Loucy (cell line): ENCODE results near the gene ZNF697.

Experiments
- H2AFZ ChIP-seq: fragments of 200-600 bp; sonication (generic); 2 replicates; pipeline ENCODE4 v1.6.0; 2016; ENCODE audit warnings: antibody characterized with exemption, mild to moderate bottlenecking, low read length, moderate library complexity
- H3F3A ChIP-seq: fragments of 200-600 bp; 2 replicates; pipeline ENCODE4 v1.6.0; 2016; ENCODE audit warnings: antibody characterized with exemption, low read depth, mild to moderate bottlenecking
- H3K27me3 ChIP-seq: fragments of 200-600 bp; sonication (generic); 2 replicates; pipeline ENCODE4 v1.6.1; 2014; ENCODE audit warnings: low read length, mild to moderate bottlenecking; ENCODE audit not compliant: insufficient read depth, poor library complexity, severe bottlenecking
- H3K36me3 ChIP-seq: fragments of 200-600 bp; sonication (generic); 2 replicates; pipeline ENCODE4 v1.6.1; 2016; ENCODE audit warnings: low read length; ENCODE audit not compliant: insufficient read depth
- H3K4me1 ChIP-seq: fragments of 200-600 bp; sonication (generic); 2 replicates; pipeline ENCODE4 v1.5.1; 2014; ENCODE audit warnings: low read length, mild to moderate bottlenecking; ENCODE audit not compliant: insufficient read depth, poor library complexity, severe bottlenecking
- H3K4me2 ChIP-seq: fragments of 200-600 bp; sonication (generic); 2 replicates; pipeline ENCODE4 v1.6.0; 2014; ENCODE audit warnings: antibody characterized with exemption, low read length, low read depth, mild to moderate bottlenecking; ENCODE audit not compliant: poor library complexity, severe bottlenecking
- H3K4me3 ChIP-seq: fragments of 200-600 bp; sonication (generic); 2 replicates; pipeline ENCODE4 v1.5.1; 2014; ENCODE audit warnings: low read length, mild to moderate bottlenecking, mixed read lengths; ENCODE audit not compliant: poor library complexity, severe bottlenecking
- H3K79me2 ChIP-seq: fragments of 200-600 bp; sonication (generic); 2 replicates; pipeline ENCODE4 v1.6.1; 2014; ENCODE audit warnings: low read length; ENCODE audit not compliant: insufficient read depth
- H3K9ac ChIP-seq: fragments of 200-600 bp; sonication (generic); 2 replicates; pipeline ENCODE4 v1.6.0; 2014; ENCODE audit warnings: mild to moderate bottlenecking, low read depth, low read length, moderate library complexity; ENCODE audit not compliant: poor library complexity, severe bottlenecking
- H3K9me2 ChIP-seq: fragments of 200-600 bp; sonication (generic); replicated peaks from 2 replicates; pipeline ENCODE4 v1.6.1; 2016; ENCODE audit warnings: low read depth, low read length, mixed read lengths
- H3K9me3 ChIP-seq: fragments of 200-600 bp; sonication (generic); 2 replicates; pipeline ENCODE4 v1.6.1; 2014; ENCODE audit warnings: mild to moderate bottlenecking, antibody characterized with exemption, low read length, low read depth; ENCODE audit not compliant: insufficient read depth
- H4K20me1 ChIP-seq: fragments of 200-600 bp; sonication (generic); 2 replicates; pipeline ENCODE4 v1.6.0; 2014; ENCODE audit warnings: antibody characterized with exemption, low read length, mild to moderate bottlenecking; ENCODE audit not compliant: insufficient read depth, poor library complexity, severe bottlenecking
- EZH2phosphoT487 ChIP-seq: fragments of 200-600 bp; IDR thresholded peaks from 2 replicates; pipeline ENCODE4 v1.6.1; 2018; ENCODE audit warnings: antibody characterized with exemption, mild to moderate bottlenecking, moderate library complexity, borderline replicate concordance
- TF ChIP-seq, protein P1 (sequence below): fragments of 200-600 bp; sonication (generic); conservative IDR thresholded peaks from 2 replicates; pipeline ENCODE4 v1.5.1; 2014; ENCODE audit warnings: mild to moderate bottlenecking, antibody characterized with exemption, low read length

The ZNF697 gene

DNA sequence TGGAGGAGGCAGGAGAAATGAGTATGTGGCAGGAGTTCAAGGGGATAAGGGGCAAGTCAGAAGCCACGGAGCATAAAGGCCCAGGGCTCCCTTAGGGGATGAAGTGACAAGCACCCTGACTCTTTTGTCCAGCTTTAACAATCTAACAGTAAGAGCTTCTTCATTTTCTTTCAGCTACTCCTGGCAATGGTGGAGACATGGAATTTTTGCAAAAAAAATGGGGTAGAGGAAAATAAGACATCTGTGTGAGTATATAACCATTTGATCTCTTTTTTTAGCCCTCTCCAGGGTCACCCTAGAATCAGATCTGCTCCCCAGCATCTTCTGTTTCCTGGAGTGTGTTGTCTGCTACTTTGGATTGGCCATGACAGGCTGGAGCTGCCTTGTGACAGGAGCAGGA lies 47.1 kb downstream of the ZNF697 start:
- H3K9ac ChIP-seq: no peak overlapping the region
- no peaks in the 10 kb centered on the region for H3K36me3 ChIP-seq
- H4K20me1 ChIP-seq: no peaks in the 10 kb centered on the region
- no peak overlapping the region for H3K4me2 ChIP-seq
- no peak overlapping the region for H2AFZ ChIP-seq
- H3F3A ChIP-seq: no peaks in the 10 kb centered on the region
- no peak overlapping the region for H3K4me3 ChIP-seq
- H3K27me3 ChIP-seq: peaks cover 4% of the 10 kb centered on the region
- no peaks in the 10 kb centered on the region for H3K79me2 ChIP-seq
- H3K9me3 ChIP-seq: no peaks in the 10 kb centered on the region
- no peaks in the 10 kb centered on the region for H3K9me2 ChIP-seq
- H3K4me1 ChIP-seq: no peaks in the 10 kb centered on the region
- TF ChIP-seq EZH2phosphoT487: no peak
- TF ChIP-seq, protein P1, sequence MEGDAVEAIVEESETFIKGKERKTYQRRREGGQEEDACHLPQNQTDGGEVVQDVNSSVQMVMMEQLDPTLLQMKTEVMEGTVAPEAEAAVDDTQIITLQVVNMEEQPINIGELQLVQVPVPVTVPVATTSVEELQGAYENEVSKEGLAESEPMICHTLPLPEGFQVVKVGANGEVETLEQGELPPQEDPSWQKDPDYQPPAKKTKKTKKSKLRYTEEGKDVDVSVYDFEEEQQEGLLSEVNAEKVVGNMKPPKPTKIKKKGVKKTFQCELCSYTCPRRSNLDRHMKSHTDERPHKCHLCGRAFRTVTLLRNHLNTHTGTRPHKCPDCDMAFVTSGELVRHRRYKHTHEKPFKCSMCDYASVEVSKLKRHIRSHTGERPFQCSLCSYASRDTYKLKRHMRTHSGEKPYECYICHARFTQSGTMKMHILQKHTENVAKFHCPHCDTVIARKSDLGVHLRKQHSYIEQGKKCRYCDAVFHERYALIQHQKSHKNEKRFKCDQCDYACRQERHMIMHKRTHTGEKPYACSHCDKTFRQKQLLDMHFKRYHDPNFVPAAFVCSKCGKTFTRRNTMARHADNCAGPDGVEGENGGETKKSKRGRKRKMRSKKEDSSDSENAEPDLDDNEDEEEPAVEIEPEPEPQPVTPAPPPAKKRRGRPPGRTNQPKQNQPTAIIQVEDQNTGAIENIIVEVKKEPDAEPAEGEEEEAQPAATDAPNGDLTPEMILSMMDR: no peak

GRCh38 chr1:119600561-119600960 lies 47.5 kb downstream of the ZNF697 start:
- Histone ChIP-seq H3K27me3 (peaks cover 4% of the 10 kb centered on the region), H3F3A (no peaks in the 10 kb centered on the region), H3K79me2 (no peaks in the 10 kb centered on the region), H3K9me2 (no peaks in the 10 kb centered on the region), H3K9me3 (no peaks in the 10 kb centered on the region), H3K4me3 (no peak overlapping the region), H4K20me1 (no peaks in the 10 kb centered on the region), H3K9ac (no peak overlapping the region), H3K4me1 (no peaks in the 10 kb centered on the region), H3K4me2 (no peak overlapping the region), H2AFZ (no peak overlapping the region), H3K36me3 (no peaks in the 10 kb centered on the region)
- TF ChIP-seq EZH2phosphoT487: no peak
- TF ChIP-seq, protein P1: no peak

DNA sequence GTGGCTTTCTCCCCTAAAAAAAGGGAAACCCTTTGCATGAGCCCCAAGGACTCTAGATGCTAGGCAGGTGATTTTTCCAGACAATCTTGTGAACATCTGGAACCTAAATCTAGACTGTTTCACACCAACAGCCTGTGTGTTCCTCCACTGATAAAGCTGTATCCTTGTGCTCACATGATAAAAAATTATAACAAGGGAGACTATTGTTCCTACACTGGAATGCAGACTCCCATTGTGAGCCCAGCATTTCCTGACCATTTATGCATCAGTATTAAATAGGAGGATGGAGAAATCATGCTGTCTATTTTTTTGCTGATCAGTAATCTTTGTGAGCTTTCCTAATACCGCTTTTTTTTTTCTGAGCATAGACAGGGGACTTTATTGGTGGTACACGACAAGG lies 52.5 kb downstream of the ZNF697 start:
- no peaks in the 10 kb centered on the region for H3K79me2 ChIP-seq
- H3K9ac ChIP-seq: no peak overlapping the region
- no peaks in the 10 kb centered on the region for H3K4me1 ChIP-seq
- H3K4me2 ChIP-seq: no peak overlapping the region
- no peaks in the 10 kb centered on the region for H3F3A ChIP-seq
- H4K20me1 ChIP-seq: no peaks in the 10 kb centered on the region
- no peaks in the 10 kb centered on the region for H3K36me3 ChIP-seq
- H3K4me3 ChIP-seq: no peak overlapping the region
- TF ChIP-seq, protein P1: no peak
- no peak for TF ChIP-seq EZH2phosphoT487
- no peak overlapping the region for H2AFZ ChIP-seq
- H3K27me3 ChIP-seq: no peaks in the 10 kb centered on the region
- H3K9me2 ChIP-seq: no peaks in the 10 kb centered on the region
- no peaks in the 10 kb centered on the region for H3K9me3 ChIP-seq
